HFFc6 (cell line): ENCODE results near the gene RALY. TPM values are rescaled to one million over a fixed set of nuclear protein-coding genes. Genes with fewer than 3 reads are reported as not detected.

Source experiments
- DNase-seq: peaks from one replicate; pipeline ENCODE4 v3.0.0-alpha.2; 2018
- H3K27ac Mint-ChIP-seq: 2 replicates; pipeline ENCODE4 v1.8.0; 2020; ENCODE audit warnings: mild to moderate bottlenecking, mixed read lengths
- H3K27me3 Mint-ChIP-seq: 2 replicates; pipeline ENCODE4 v1.8.0; 2021; ENCODE audit warnings: mild to moderate bottlenecking, moderate library complexity, mixed read lengths; ENCODE audit not compliant: insufficient read depth
- H3K36me3 Mint-ChIP-seq: 2 replicates; pipeline ENCODE4 v1.8.0; 2021; ENCODE audit warnings: low read depth, mixed read lengths
- H3K4me1 Mint-ChIP-seq: 2 replicates; pipeline ENCODE4 v1.8.0; 2020; ENCODE audit warnings: low read depth, mixed read lengths
- H3K4me3 Mint-ChIP-seq: 2 replicates; pipeline ENCODE4 v1.8.0; 2020; ENCODE audit warnings: mild to moderate bottlenecking, moderate library complexity, mixed read lengths
- H3K9me3 Mint-ChIP-seq: 2 replicates; pipeline ENCODE4 v1.8.0; 2020; ENCODE audit warnings: mild to moderate bottlenecking, mixed read lengths
- CTCF ChIP-seq: fragments of 200-600 bp; sonication (generic); IDR thresholded peaks from 2 replicates; pipeline ENCODE4 v1.5.0; 2021; ENCODE audit warnings: antibody characterized with exemption, mild to moderate bottlenecking
- total RNA-seq, 6 experiments: library from RNA; stranded (reverse); fragmentation: NEBNext Ultra II Directional; extraction: Animal tissue kit (Norgen Biotek cat#: 25700); gene quantifications; 2 replicates in 1 of 6; 3 replicates in 5 of 6; pipeline ENCODE4 v1.2.3, GENCODE V29; 2021

Gene RALY
- total RNA-seq, 6 experiments from 2014 or later, result 108 to 124 (median 118) TPM

- no peak overlapping the region for H3K27ac Mint-ChIP-seq
- no peak overlapping the region for H3K4me3 Mint-ChIP-seq
- H3K36me3 Mint-ChIP-seq, result no peaks in the 10 kb centered on the region
- no peaks in the 10 kb centered on the region for H3K4me1 Mint-ChIP-seq
- H3K27me3 Mint-ChIP-seq, result peaks cover 24% of the 10 kb centered on the region
- no peak for TF ChIP-seq CTCF
- no peaks in the 10 kb centered on the region for H3K9me3 Mint-ChIP-seq
- DNase-seq, result no peak
Measured at GRCh38 chr20:33981347-33981746, 12.4 kb upstream of the RALY start.

GRCh38 chr20:33981964-33982363 lies 11.7 kb upstream of the RALY start:
- H3K4me3 Mint-ChIP-seq, result no peak overlapping the region
- H3K27ac Mint-ChIP-seq, result no peak overlapping the region
- H3K27me3 Mint-ChIP-seq, result peaks cover 24% of the 10 kb centered on the region
- H3K4me1 Mint-ChIP-seq, result no peaks in the 10 kb centered on the region
- H3K9me3 Mint-ChIP-seq, result no peaks in the 10 kb centered on the region
- TF ChIP-seq CTCF, result no peak
- no peaks in the 10 kb centered on the region for H3K36me3 Mint-ChIP-seq
- DNase-seq, result no peak

- peaks cover 24% of the 10 kb centered on the region for H3K27me3 Mint-ChIP-seq
- H3K4me3 Mint-ChIP-seq, result no peak overlapping the region
- no peaks in the 10 kb centered on the region for H3K36me3 Mint-ChIP-seq
- no peaks in the 10 kb centered on the region for H3K9me3 Mint-ChIP-seq
- no peaks in the 10 kb centered on the region for H3K4me1 Mint-ChIP-seq
- H3K27ac Mint-ChIP-seq, result no peak overlapping the region
- TF ChIP-seq CTCF, result no peak
- DNase-seq, result no peak
Measured at GRCh38 chr20:33983371-33983770, 10.3 kb upstream of the RALY start.

- peaks cover 20% of the 10 kb centered on the region for H3K27me3 Mint-ChIP-seq
- H3K4me1 Mint-ChIP-seq, result no peaks in the 10 kb centered on the region
- H3K27ac Mint-ChIP-seq, result no peak overlapping the region
- no peaks in the 10 kb centered on the region for H3K9me3 Mint-ChIP-seq
- no peaks in the 10 kb centered on the region; the same call in 1 of the 2 replicates for H3K36me3 Mint-ChIP-seq
- no peak for DNase-seq
- TF ChIP-seq CTCF, result no peak
- H3K4me3 Mint-ChIP-seq, result no peak overlapping the region
Measured at GRCh38 chr20:33984182-33984719, 9.5 kb upstream of the RALY start.

GRCh38 chr20:33985280-33985679 lies 8.4 kb upstream of the RALY start:
- Mint-ChIP-seq H3K27me3 (peaks cover 19% of the 10 kb centered on the region), H3K4me1 (peaks cover 5% of the 10 kb centered on the region; the same call in 1 of the 2 replicates), H3K27ac (no peak overlapping the region), H3K4me3 (no peak overlapping the region), H3K36me3 (peaks cover 5% of the 10 kb centered on the region), H3K9me3 (no peaks in the 10 kb centered on the region)
- TF ChIP-seq CTCF, result no peak
- no peak for DNase-seq

GRCh38 chr20:33985830-33986229 lies 7.9 kb upstream of the RALY start:
- H3K36me3 Mint-ChIP-seq, result peaks cover 5% of the 10 kb centered on the region
- TF ChIP-seq CTCF, result no peak
- H3K27me3 Mint-ChIP-seq, result peaks cover 17% of the 10 kb centered on the region
- H3K9me3 Mint-ChIP-seq, result no peaks in the 10 kb centered on the region
- DNase-seq, result no peak
- no peak overlapping the region for H3K4me3 Mint-ChIP-seq
- no peak overlapping the region for H3K27ac Mint-ChIP-seq
- peaks cover 11% of the 10 kb centered on the region; the same call in 1 of the 2 replicates for H3K4me1 Mint-ChIP-seq
